Measurements from ENCODE around the gene POLR2B.

DNA sequence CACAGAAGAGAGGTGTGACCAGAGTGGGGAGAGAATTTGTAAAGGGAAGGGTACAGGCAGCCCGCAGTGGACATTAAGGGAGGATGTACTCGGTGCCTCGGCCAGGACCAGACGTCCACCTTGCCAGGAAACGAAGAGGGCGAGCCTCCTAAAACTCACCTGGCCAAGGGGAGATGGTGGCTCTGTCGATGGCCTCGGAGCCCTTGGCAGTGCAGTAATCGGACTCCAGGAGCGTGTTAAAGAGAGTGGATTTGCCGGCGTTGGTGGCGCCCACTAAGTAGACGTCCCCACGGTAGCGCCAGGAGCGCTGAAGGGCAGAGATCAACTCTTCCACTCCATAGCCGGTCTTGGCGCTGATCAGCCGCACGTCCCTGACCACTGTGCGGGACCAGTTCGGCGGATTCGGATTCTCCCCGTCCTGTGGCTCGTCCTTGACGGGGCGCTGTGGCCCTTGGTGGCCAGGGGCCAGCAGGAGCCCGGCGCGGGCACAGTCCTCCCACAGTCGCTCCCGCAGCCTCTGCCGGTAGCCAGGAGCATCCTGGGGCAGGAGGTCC is 2.3 kb upstream of the POLR2B start:
- TF ChIP-seq, protein P1, sequence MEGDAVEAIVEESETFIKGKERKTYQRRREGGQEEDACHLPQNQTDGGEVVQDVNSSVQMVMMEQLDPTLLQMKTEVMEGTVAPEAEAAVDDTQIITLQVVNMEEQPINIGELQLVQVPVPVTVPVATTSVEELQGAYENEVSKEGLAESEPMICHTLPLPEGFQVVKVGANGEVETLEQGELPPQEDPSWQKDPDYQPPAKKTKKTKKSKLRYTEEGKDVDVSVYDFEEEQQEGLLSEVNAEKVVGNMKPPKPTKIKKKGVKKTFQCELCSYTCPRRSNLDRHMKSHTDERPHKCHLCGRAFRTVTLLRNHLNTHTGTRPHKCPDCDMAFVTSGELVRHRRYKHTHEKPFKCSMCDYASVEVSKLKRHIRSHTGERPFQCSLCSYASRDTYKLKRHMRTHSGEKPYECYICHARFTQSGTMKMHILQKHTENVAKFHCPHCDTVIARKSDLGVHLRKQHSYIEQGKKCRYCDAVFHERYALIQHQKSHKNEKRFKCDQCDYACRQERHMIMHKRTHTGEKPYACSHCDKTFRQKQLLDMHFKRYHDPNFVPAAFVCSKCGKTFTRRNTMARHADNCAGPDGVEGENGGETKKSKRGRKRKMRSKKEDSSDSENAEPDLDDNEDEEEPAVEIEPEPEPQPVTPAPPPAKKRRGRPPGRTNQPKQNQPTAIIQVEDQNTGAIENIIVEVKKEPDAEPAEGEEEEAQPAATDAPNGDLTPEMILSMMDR (IDR thresholded peaks at IDR 0.05; ENCODE audit: insufficient read depth, low read depth, low read length): no peak
- no peak for TF ChIP-seq EZH2 (IDR thresholded peaks at IDR 0.05; ENCODE audit: insufficient read depth, low read length)
